Liver (tissue), 9 donors: ENCODE data around the gene NIM1K. TPM values are rescaled to one million over a fixed set of nuclear protein-coding genes. Genes with fewer than 3 reads are reported as not detected.

Source experiments
- DNase-seq: peaks from one replicate; pipeline ENCODE4 v3.0.0-alpha.2; 2017; ENCODE audit warnings: low spot score
- H3K27ac ChIP-seq, 2 donors: one replicate each; pipeline ENCODE4 v1.7.0; 2013; ENCODE audit warnings: inconsistent platforms in 2 of 2, low read length in 2 of 2, control low read depth in 1 of 2, low read depth in 1 of 2, mild to moderate bottlenecking in 1 of 2
- H3K27me3 ChIP-seq, 4 donors: one replicate each; pipeline versions ENCODE4 v1.6.1 to v1.7.0; 2013; ENCODE audit warnings: low read length in 3 of 4, inconsistent platforms in 1 of 4, mild to moderate bottlenecking in 1 of 4, moderate library complexity in 1 of 4; ENCODE audit not compliant: control insufficient read depth in 4 of 4, insufficient read depth in 4 of 4
- H3K36me3 ChIP-seq, 4 donors: one replicate each; pipeline versions ENCODE4 v1.6.1 to v1.7.0; 2013; ENCODE audit warnings: low read length in 3 of 4, mild to moderate bottlenecking in 3 of 4, low read depth in 1 of 4, moderate library complexity in 1 of 4; ENCODE audit not compliant: control insufficient read depth in 4 of 4, insufficient read depth in 3 of 4
- H3K4me1 ChIP-seq, 4 donors: one replicate each; pipeline versions ENCODE4 v1.6.1 to v1.7.0; 2013; ENCODE audit warnings: low read length in 3 of 4, mild to moderate bottlenecking in 3 of 4, moderate library complexity in 1 of 4; ENCODE audit not compliant: control insufficient read depth in 4 of 4, insufficient read depth in 4 of 4
- H3K4me3 ChIP-seq, 3 donors: one replicate each; pipeline versions ENCODE4 v1.6.1 to v1.7.0; 2013; ENCODE audit warnings: low read length in 3 of 3, control low read depth in 1 of 3, low read depth in 1 of 3, mild to moderate bottlenecking in 1 of 3
- H3K9ac ChIP-seq, 2 donors: one replicate each; pipeline ENCODE4 v1.7.0; 2013; ENCODE audit warnings: low read length in 2 of 2, mild to moderate bottlenecking in 2 of 2, moderate library complexity in 2 of 2, control low read depth in 1 of 2, low read depth in 1 of 2
- H3K9me3 ChIP-seq, 4 donors: one replicate each; pipeline versions ENCODE4 v1.6.1 to v1.7.0; 2013; ENCODE audit warnings: low read length in 3 of 4; ENCODE audit not compliant: control insufficient read depth in 4 of 4
- CTCF ChIP-seq: fragments of 150-350 bp; IDR thresholded peaks from 2 replicates; pipeline ENCODE4 v1.5.1; 2017; ENCODE audit warnings: improper control_type of control experiment, low read depth, low read length; ENCODE audit not compliant: missing input control
- EGR1 ChIP-seq, 2 donors: IDR thresholded peaks; 2 replicates each; pipeline ENCODE4 v1.6.1; 2016 to 2018; ENCODE audit warnings: antibody characterized with exemption in 2 of 2, low read depth in 2 of 2
- FOXA1 ChIP-seq: IDR thresholded peaks from 2 replicates; pipeline ENCODE4 v1.6.1; 2016; ENCODE audit warnings: antibody characterized with exemption
- HNF4A ChIP-seq, 2 donors: conservative IDR thresholded peaks; 2 replicates each; pipeline ENCODE4 v1.6.1; 2016; ENCODE audit warnings: antibody characterized with exemption in 2 of 2, mild to moderate bottlenecking in 2 of 2
- HNF4G ChIP-seq: IDR thresholded peaks from 2 replicates; pipeline ENCODE4 v1.6.1; 2016; ENCODE audit warnings: antibody characterized with exemption
- JUND ChIP-seq, 2 donors: IDR thresholded peaks; 2 replicates each; pipeline ENCODE4 v1.6.1; 2016; ENCODE audit warnings: antibody characterized with exemption in 2 of 2
- REST ChIP-seq: IDR thresholded peaks from 2 replicates; pipeline ENCODE4 v1.6.1; 2016; ENCODE audit warnings: antibody characterized with exemption, mild to moderate bottlenecking
- RXRA ChIP-seq, 2 donors: IDR thresholded peaks; 2 replicates each; pipeline ENCODE4 v1.6.1; 2017 to 2018; ENCODE audit warnings: antibody characterized with exemption in 2 of 2, mild to moderate bottlenecking in 1 of 2
- SP1 ChIP-seq: IDR thresholded peaks from 2 replicates; pipeline ENCODE4 v1.6.1; 2018; ENCODE audit warnings: antibody characterized with exemption, mild to moderate bottlenecking
- YY1 ChIP-seq: IDR thresholded peaks from 2 replicates; pipeline ENCODE4 v1.6.1; 2016; ENCODE audit warnings: antibody characterized with exemption, mild to moderate bottlenecking
- WGBS: extraction: QIAGEN DNeasy Blood & Tissue Kit; methylation state at CpG from one replicate; pipeline ENCODE4 v1.1.7; 2013; 5-methylcytosine and 5-hydroxymethylcytosine counted together
- polyA plus RNA-seq, 2 donors: library from polyadenylated mRNA; stranded (reverse) in 1 of 2; unstranded in 1 of 2; fragments of 200-250 nt in 1 of 2; fragments of >200 nt in 1 of 2; fragmentation: Nextera tagmentation in 1 of 2; extraction: Ambion mirVana in 1 of 2; gene quantifications; one replicate each; pipeline versions ENCODE4 v1.2.1 to v1.2.3, GENCODE V29; 2013 to 2015
- total RNA-seq, 2 donors: library from RNA; depleted of rRNA; stranded (reverse); fragments of >200 nt; gene quantifications; one replicate each; pipeline ENCODE4 v1.2.3, GENCODE V29; 2014
- TF ChIP-seq, protein P1 (sequence below): IDR thresholded peaks from 2 replicates; pipeline ENCODE4 v1.6.1; 2016; ENCODE audit warnings: antibody characterized with exemption
- TF ChIP-seq, protein P2 (sequence below): IDR thresholded peaks from 2 replicates; pipeline ENCODE4 v1.6.1; 2016; ENCODE audit warnings: antibody characterized with exemption
- donor health status: healthy.
- donor health status: healthy.
- donor health status: healthy.
- donor health status: healthy.
- donor health status: healthy.

The NIM1K gene
- total and polyA plus RNA-seq, 4 donors: 0.07 to 0.15 TPM; not detected in 2

- Histone ChIP-seq H3K27me3 (no peaks in the 10 kb centered on the region), H3K4me3 (no peak overlapping the region), H3K9ac (no peak overlapping the region), H3K27ac (no peak overlapping the region), H3K36me3 (no peaks in the 10 kb centered on the region), H3K4me1 (peaks cover 0 to 8% (median 2%) of the 10 kb centered on the region in 4 donors), H3K9me3 (no peaks in the 10 kb centered on the region)
- 90% methylated on average over 12 of the region's 12 CpGs for WGBS
- no peak for DNase-seq
- TF ChIP-seq SP1 (peak; percentile 64), HNF4G (peak; percentile 37), EGR1 (IDR thresholded peaks at IDR 0.05; ENCODE audit: low read depth in 2 of 2) (no peak), HNF4A (conservative IDR thresholded peaks at IDR 0.05) (peak; percentile 76 to 83), CTCF (no peak), REST (no peak), RXRA (IDR thresholded peaks at IDR 0.05) (peak; percentile 52 to 61), FOXA1 (no peak), JUND (IDR thresholded peaks at IDR 0.05) (no peak)
- TF ChIP-seq, protein P1, sequence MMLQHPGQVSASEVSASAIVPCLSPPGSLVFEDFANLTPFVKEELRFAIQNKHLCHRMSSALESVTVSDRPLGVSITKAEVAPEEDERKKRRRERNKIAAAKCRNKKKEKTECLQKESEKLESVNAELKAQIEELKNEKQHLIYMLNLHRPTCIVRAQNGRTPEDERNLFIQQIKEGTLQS: no peak
Measured at GRCh38 chr5:43279548-43280274, 87.7 kb downstream of the NIM1K start.

DNA sequence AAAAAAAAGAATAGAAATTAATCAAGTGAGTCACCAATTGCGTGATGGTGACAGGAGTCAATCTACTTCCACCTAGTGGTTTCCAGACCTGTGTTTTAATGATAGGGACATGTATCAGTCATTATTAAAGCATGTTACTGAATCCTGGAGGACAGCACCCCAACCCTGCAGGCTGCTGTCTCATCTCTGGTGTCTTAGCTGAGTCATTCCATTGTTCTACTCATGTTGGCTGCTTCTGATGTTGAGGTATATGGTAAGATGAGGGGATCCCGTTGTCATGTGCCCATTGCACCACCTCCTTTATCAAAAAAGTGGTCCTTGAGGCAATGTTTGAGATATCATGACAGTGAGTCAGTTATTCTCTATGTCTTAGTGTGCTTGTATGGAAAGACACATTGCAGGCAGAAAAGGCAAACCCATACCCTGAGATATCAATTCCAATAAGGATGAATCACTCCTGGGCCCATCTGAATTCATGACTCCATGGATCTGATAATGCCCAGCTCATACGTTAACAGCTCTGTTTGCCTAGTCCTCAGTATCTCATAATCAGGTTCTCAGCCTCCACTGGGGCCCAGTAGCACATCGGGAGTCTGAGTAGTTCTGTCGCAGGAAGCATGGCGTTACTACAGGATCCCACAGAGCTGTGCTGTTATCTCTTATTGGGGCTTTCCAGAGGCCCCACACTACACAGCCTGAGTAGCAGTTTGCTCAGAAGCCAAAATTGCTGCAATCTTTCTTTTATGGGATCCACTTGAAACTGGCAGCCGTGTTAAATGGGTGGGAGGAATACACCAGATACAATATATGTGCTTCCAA is 90.0 kb downstream of the NIM1K start:
- Histone ChIP-seq H3K36me3 (peaks cover 0 to 4% (median under 1%) of the 10 kb centered on the region in 4 donors), H3K9me3 (no peaks in the 10 kb centered on the region), H3K27ac (no peak overlapping the region), H3K4me1 (peaks cover 0 to 2% (median 0%) of the 10 kb centered on the region in 4 donors), H3K9ac (no peak overlapping the region), H3K27me3 (no peaks in the 10 kb centered on the region), H3K4me3 (no peak overlapping the region)
- 82% methylated on average over 7 of the region's 7 CpGs for WGBS
- TF ChIP-seq JUND (IDR thresholded peaks at IDR 0.05) (no peak), YY1 (no peak)
- TF ChIP-seq, protein P2, sequence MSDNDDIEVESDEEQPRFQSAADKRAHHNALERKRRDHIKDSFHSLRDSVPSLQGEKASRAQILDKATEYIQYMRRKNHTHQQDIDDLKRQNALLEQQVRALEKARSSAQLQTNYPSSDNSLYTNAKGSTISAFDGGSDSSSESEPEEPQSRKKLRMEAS: no peak
- DNase-seq: no peak
